Mesenchymal stem cell (in vitro differentiated cells and primary cell): ENCODE measurements around the gene LAMC3.

ENCODE experiments used
- DNase-seq: peaks from one replicate; pipeline ENCODE4 v3.0.0-alpha.2; 2013
- H2AFZ ChIP-seq: one replicate; pipeline ENCODE4 v1.6.1; 2013; ENCODE audit warnings: low read depth, mild to moderate bottlenecking, control low read depth, inconsistent platforms, low read length, moderate library complexity
- H2AK5ac ChIP-seq: 2 replicates; pipeline ENCODE4 v1.6.1; 2013; ENCODE audit warnings: low read length, moderate library complexity, mild to moderate bottlenecking, inconsistent platforms; ENCODE audit not compliant: severe bottlenecking
- H2BK120ac ChIP-seq: one replicate; pipeline ENCODE4 v1.6.1; 2013; ENCODE audit warnings: low read depth, mild to moderate bottlenecking, inconsistent platforms, low read length, moderate library complexity
- H2BK12ac ChIP-seq, 2 experiments: one replicate each; pipeline ENCODE4 v1.6.1; 2013; ENCODE audit warnings: inconsistent platforms in 2 of 2, low read length in 2 of 2, mild to moderate bottlenecking in 2 of 2, moderate library complexity in 2 of 2, control low read depth in 1 of 2
- H2BK15ac ChIP-seq: one replicate; pipeline ENCODE4 v1.6.1; 2013; ENCODE audit warnings: mild to moderate bottlenecking, low read depth, inconsistent platforms; ENCODE audit not compliant: poor library complexity, severe bottlenecking
- H2BK5ac ChIP-seq: 2 replicates; pipeline ENCODE4 v1.6.1; 2013; ENCODE audit warnings: low read depth, mild to moderate bottlenecking, low read length, control low read depth, inconsistent platforms; ENCODE audit not compliant: poor library complexity, severe bottlenecking
- H3K14ac ChIP-seq, 2 experiments: one replicate each; pipeline ENCODE4 v1.6.1; 2013; ENCODE audit warnings: inconsistent platforms in 2 of 2, low read length in 2 of 2, control low read depth in 1 of 2, mild to moderate bottlenecking in 1 of 2, moderate library complexity in 1 of 2
- H3K18ac ChIP-seq, 2 experiments: one replicate each; pipeline ENCODE4 v1.6.1; 2013; ENCODE audit warnings: inconsistent platforms in 2 of 2, low read length in 2 of 2, control low read depth in 1 of 2, low read depth in 1 of 2, mild to moderate bottlenecking in 1 of 2
- H3K23ac ChIP-seq, 2 experiments: one replicate each; pipeline ENCODE4 v1.6.1; 2013; ENCODE audit warnings: inconsistent platforms in 2 of 2, low read length in 2 of 2, mild to moderate bottlenecking in 2 of 2, moderate library complexity in 2 of 2, control low read depth in 1 of 2
- H3K27ac ChIP-seq: 2 replicates; pipeline ENCODE4 v1.5.1; 2013; ENCODE audit warnings: mild to moderate bottlenecking, moderate library complexity, low read length, control low read depth, inconsistent platforms; ENCODE audit not compliant: poor library complexity, severe bottlenecking
- H3K27me3 ChIP-seq, 2 experiments: 2 replicates each; pipeline versions ENCODE4 v1.6.1 to v1.7.0; 2013; ENCODE audit warnings: low read length in 2 of 2, mild to moderate bottlenecking in 2 of 2, moderate library complexity in 2 of 2, control low read depth in 1 of 2, inconsistent platforms in 1 of 2; ENCODE audit not compliant: control insufficient read depth in 1 of 2, insufficient read depth in 1 of 2
- H3K36me3 ChIP-seq, 2 experiments: 2 replicates each; pipeline versions ENCODE4 v1.6.1 to v1.7.0; 2013; ENCODE audit warnings: low read length in 2 of 2, control low read depth in 1 of 2, inconsistent platforms in 1 of 2, low read depth in 1 of 2, mild to moderate bottlenecking in 1 of 2; ENCODE audit not compliant: insufficient read depth in 2 of 2, control insufficient read depth in 1 of 2
- H3K4ac ChIP-seq, 2 experiments: one replicate each; pipeline ENCODE4 v1.6.1; 2013; ENCODE audit warnings: inconsistent platforms in 2 of 2, low read length in 2 of 2, mild to moderate bottlenecking in 2 of 2, moderate library complexity in 2 of 2, control low read depth in 1 of 2, low read depth in 1 of 2
- H3K4me1 ChIP-seq: 2 replicates; pipeline ENCODE4 v1.6.1; 2013; ENCODE audit warnings: low read depth, low read length, control low read depth; ENCODE audit not compliant: control insufficient read depth, insufficient read depth
- H3K4me2 ChIP-seq: 2 replicates; pipeline ENCODE4 v1.6.1; 2013; ENCODE audit warnings: low read length, mild to moderate bottlenecking, inconsistent platforms; ENCODE audit not compliant: poor library complexity, severe bottlenecking
- H3K4me3 ChIP-seq, 2 experiments: 2 replicates each; pipeline versions ENCODE4 v1.5.1 to v1.7.0; 2013; ENCODE audit warnings: low read length in 2 of 2, mild to moderate bottlenecking in 2 of 2, control low read depth in 1 of 2, low read depth in 1 of 2; ENCODE audit not compliant: insufficient read depth in 1 of 2
- H3K79me1 ChIP-seq: replicated peaks from 2 replicates; pipeline ENCODE4 v1.6.1; 2013; ENCODE audit warnings: mild to moderate bottlenecking, control low read depth, low read length, inconsistent platforms; ENCODE audit not compliant: poor library complexity, severe bottlenecking
- H3K9ac ChIP-seq: 2 replicates; pipeline ENCODE4 v1.7.0; 2013; ENCODE audit warnings: mild to moderate bottlenecking, low read length, moderate library complexity
- H3K9me3 ChIP-seq: 2 replicates; pipeline ENCODE4 v1.7.0; 2013; ENCODE audit warnings: mild to moderate bottlenecking, low read length; ENCODE audit not compliant: control insufficient read depth
- H4K8ac ChIP-seq: one replicate; pipeline ENCODE4 v1.6.1; 2013; ENCODE audit warnings: inconsistent platforms, mild to moderate bottlenecking, low read length, moderate library complexity
- H4K91ac ChIP-seq: one replicate; pipeline ENCODE4 v1.6.1; 2013; ENCODE audit warnings: mild to moderate bottlenecking, low read length, inconsistent platforms
- WGBS: methylation state at CpG from one replicate; pipeline ENCODE4 v1.1.7; 2013; ENCODE audit warnings: mixed read lengths; 5-methylcytosine and 5-hydroxymethylcytosine counted together

The LAMC3 gene

DNA sequence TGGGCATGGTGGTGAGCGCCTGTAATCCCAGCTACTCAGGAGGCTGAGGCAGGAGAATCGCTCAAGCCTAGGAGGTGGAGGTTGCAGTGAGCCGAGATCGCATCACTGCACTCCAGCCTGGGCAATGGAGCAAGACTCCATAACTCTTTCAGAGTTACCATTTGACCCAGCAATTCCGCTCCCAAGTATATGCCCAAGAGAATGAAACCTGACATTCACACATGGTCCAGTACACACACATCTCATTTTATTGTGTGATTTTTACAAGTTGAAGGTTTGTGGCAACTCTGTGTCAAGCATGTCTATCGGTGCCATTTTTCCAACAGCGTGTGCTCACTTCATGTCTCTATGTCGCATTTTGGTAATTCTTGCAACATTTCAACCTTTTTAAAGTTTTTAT lies 45.1 kb upstream of the LAMC3 start:
- H2BK5ac ChIP-seq, result no peak overlapping the region

DNA sequence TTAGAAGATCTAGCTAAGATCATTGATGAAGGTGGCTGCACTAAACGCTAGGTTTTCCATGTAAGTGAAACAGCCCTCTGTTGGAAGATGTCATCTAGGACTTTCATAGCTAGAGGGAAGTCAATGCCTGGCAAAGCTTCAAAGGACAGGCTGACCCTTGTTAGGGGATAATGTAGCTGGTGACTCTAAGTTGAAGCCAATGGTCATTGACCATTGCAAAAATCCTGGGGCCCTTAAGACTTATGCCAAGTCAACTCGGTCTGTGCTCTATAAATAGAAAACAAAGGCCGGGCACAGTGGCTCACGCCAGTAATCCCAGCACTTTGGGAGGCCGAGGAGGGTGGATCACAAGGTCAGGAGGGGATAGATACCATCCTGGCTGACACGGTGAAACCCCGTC lies 43.3 kb upstream of the LAMC3 start:
- H3K27ac ChIP-seq, result no peak overlapping the region
- H3K18ac ChIP-seq, result no peak overlapping the region
- WGBS, result 90% methylated on average over 7 of the region's 7 CpGs
- H2BK12ac ChIP-seq, result no peak overlapping the region
- H3K14ac ChIP-seq, result no peak overlapping the region
- H3K4ac ChIP-seq, result no peak overlapping the region
- H3K4me1 ChIP-seq, result peaks cover 11% of the 10 kb centered on the region
- H2AK5ac ChIP-seq, result no peak overlapping the region
- no peak overlapping the region for H2BK5ac ChIP-seq
- peaks cover 7% of the 10 kb centered on the region for H3K9me3 ChIP-seq
- no peak overlapping the region for H4K8ac ChIP-seq
- no peak overlapping the region for H2BK15ac ChIP-seq
- H2BK120ac ChIP-seq, result no peak overlapping the region
- no peaks in the 10 kb centered on the region for H3K36me3 ChIP-seq
- no peak overlapping the region for H3K23ac ChIP-seq
- H2AFZ ChIP-seq, result no peak overlapping the region
- H3K4me2 ChIP-seq, result no peak overlapping the region
- H3K79me1 ChIP-seq, result no peaks in the 10 kb centered on the region
- no peak overlapping the region for H3K9ac ChIP-seq
- no peak for DNase-seq
- H3K4me3 ChIP-seq, result no peak overlapping the region
- no peaks in the 10 kb centered on the region for H3K27me3 ChIP-seq
- H4K91ac ChIP-seq, result no peak overlapping the region

More for the DNA sequence above, 45.1 kb upstream of the LAMC3 start:
- DNase-seq, result no peak
- Histone ChIP-seq H4K8ac (no peak overlapping the region), H3K4me1 (peaks cover 11% of the 10 kb centered on the region), H3K23ac (no peak overlapping the region), H2BK15ac (no peak overlapping the region), H2BK120ac (no peak overlapping the region), H3K9ac (no peak overlapping the region), H3K27me3 (no peaks in the 10 kb centered on the region), H3K79me1 (no peaks in the 10 kb centered on the region), H3K14ac (no peak overlapping the region), H3K4me3 (no peak overlapping the region), H3K9me3 (peaks cover 7% of the 10 kb centered on the region), H2AK5ac (no peak overlapping the region), H3K36me3 (no peaks in the 10 kb centered on the region), H3K4me2 (no peak overlapping the region), H3K4ac (no peak overlapping the region), H2AFZ (no peak overlapping the region), H4K91ac (no peak overlapping the region), H3K27ac (no peak overlapping the region), H2BK12ac (no peak overlapping the region), H3K18ac (no peak overlapping the region)
- WGBS, result 94% methylated on average over 4 of the region's 8 CpGs

DNA sequence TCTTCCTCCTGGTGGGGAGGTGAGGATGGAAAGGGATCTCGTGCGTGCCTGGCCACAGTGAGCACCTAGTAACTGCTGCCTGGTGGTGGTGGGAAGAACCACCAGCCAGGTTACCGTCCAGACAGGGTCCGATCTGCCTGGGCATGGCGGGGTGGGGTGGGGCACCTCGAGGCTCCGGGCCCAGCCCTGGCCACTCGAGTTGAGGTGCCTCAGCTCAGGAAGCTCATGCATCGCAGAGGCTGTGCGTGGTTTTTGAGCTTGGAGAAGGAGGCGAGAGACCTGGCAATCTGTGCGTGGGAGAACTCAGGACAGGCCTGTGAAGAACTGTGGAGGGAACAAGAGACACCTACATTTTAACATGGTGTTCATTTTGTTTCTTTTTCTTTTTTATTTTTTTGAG lies 38.9 kb upstream of the LAMC3 start:
- Histone ChIP-seq H2AK5ac (no peak overlapping the region), H2BK15ac (no peak overlapping the region), H2AFZ (no peak overlapping the region), H3K27ac (no peak overlapping the region), H3K27me3 (peaks cover 29 to 40% of the 10 kb centered on the region in 2 experiments), H3K4me1 (no peaks in the 10 kb centered on the region), H3K4me2 (no peak overlapping the region), H3K23ac (no peak overlapping the region), H3K36me3 (no peaks in the 10 kb centered on the region), H4K91ac (no peak overlapping the region), H3K4me3 (no peak overlapping the region), H4K8ac (no peak overlapping the region), H3K18ac (no peak overlapping the region), H3K79me1 (no peaks in the 10 kb centered on the region), H3K4ac (no peak overlapping the region), H2BK5ac (no peak overlapping the region), H3K14ac (no peak overlapping the region), H2BK12ac (no peak overlapping the region), H2BK120ac (no peak overlapping the region), H3K9ac (no peak overlapping the region), H3K9me3 (peaks cover 4% of the 10 kb centered on the region)
- WGBS, result 94% methylated on average over 5 of the region's 12 CpGs
- DNase-seq, result no peak

DNA sequence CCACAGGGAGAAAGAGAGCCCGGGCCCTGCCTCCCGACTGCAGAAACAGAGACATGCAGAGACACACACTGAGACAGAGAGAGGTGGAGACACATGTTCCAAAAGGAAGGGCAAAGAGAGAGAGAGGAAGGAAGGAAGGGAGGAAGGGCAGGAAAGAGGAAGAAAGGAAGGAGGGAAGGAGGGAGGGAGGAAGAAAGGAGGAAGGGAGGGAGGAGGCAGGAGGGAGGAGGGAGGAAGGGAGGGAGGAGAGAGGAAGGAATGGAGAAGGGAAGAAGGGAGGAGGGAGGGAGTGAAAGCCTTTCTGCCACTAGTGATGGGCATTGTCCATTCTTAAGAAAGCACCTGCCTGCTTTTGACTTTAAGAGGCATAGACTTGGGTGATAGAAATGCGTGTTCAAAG lies 38.1 kb upstream of the LAMC3 start:
- Histone ChIP-seq H2BK12ac (no peak overlapping the region), H3K9me3 (no peaks in the 10 kb centered on the region), H3K23ac (no peak overlapping the region), H2BK120ac (no peak overlapping the region), H3K18ac (no peak overlapping the region), H3K27me3 (peaks cover 29 to 48% of the 10 kb centered on the region in 2 experiments), H4K91ac (no peak overlapping the region), H3K36me3 (no peaks in the 10 kb centered on the region), H4K8ac (no peak overlapping the region), H2AFZ (no peak overlapping the region), H3K4me1 (no peaks in the 10 kb centered on the region), H2BK15ac (no peak overlapping the region), H3K27ac (no peak overlapping the region), H3K79me1 (no peaks in the 10 kb centered on the region), H2BK5ac (no peak overlapping the region), H3K14ac (no peak overlapping the region), H3K4ac (no peak overlapping the region), H2AK5ac (no peak overlapping the region), H3K4me3 (no peak overlapping the region), H3K4me2 (no peak overlapping the region), H3K9ac (no peak overlapping the region)
- WGBS, result 86% methylated on average over 3 of the region's 3 CpGs
- no peak for DNase-seq
